Left kidney (tissue), 2 donors: ENCODE data around the gene TMEM25. TPM values are rescaled to one million over a fixed set of nuclear protein-coding genes. Genes with fewer than 3 reads are reported as not detected.
"Not testable (repeated sequence)": the region's sequence is repeated elsewhere in the genome, so short reads cannot be mapped to it uniquely, and the experiment has no call there.

Experiments used
- DNase-seq: peaks from one replicate; pipeline ENCODE4 v3.0.0-alpha.2; 2013
- polyA plus RNA-seq: library from polyadenylated mRNA; unstranded; fragments of 120-200 nt; gene quantifications from one replicate; pipeline ENCODE4 v1.2.1, GENCODE V29; 2013; ENCODE audit not compliant: insufficient read length

The TMEM25 gene
- polyA plus RNA-seq, 1 donor, result 26.8 TPM

DNA sequence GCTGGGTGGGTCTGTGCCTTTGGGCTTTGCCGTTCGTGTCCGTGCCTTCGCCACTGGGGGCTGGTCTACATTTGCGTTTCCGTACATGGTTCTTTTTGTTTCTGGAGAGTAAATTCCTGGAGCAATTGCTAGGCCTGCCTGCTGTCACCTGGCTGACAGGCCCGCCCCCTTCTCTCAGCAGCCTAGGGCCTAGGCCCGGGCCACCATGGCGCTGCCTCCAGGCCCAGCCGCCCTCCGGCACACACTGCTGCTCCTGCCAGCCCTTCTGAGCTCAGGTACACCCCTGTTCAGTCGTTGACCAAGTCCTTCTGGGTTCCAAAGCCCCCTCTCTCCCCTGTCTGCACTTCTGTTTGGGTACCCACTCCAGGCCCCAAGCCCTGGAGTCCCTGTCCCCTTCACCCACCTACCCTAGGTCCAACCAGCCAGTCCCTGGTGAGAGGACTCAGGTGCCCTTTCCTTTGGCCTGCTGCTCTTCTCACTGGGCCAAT, 649 bp downstream of the TMEM25 start:
- no peak for DNase-seq

DNA sequence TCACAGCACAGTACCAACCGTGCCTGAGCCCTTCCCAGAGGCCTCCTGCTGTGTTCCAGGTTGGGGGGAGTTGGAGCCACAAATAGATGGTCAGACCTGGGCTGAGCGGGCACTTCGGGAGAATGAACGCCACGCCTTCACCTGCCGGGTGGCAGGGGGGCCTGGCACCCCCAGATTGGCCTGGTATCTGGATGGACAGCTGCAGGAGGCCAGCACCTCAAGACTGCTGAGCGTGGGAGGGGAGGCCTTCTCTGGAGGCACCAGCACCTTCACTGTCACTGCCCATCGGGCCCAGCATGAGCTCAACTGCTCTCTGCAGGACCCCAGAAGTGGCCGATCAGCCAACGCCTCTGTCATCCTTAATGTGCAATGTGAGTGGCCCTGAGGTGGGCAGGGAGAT, 1.1 kb downstream of the TMEM25 start:
- DNase-seq, result no peak

DNA sequence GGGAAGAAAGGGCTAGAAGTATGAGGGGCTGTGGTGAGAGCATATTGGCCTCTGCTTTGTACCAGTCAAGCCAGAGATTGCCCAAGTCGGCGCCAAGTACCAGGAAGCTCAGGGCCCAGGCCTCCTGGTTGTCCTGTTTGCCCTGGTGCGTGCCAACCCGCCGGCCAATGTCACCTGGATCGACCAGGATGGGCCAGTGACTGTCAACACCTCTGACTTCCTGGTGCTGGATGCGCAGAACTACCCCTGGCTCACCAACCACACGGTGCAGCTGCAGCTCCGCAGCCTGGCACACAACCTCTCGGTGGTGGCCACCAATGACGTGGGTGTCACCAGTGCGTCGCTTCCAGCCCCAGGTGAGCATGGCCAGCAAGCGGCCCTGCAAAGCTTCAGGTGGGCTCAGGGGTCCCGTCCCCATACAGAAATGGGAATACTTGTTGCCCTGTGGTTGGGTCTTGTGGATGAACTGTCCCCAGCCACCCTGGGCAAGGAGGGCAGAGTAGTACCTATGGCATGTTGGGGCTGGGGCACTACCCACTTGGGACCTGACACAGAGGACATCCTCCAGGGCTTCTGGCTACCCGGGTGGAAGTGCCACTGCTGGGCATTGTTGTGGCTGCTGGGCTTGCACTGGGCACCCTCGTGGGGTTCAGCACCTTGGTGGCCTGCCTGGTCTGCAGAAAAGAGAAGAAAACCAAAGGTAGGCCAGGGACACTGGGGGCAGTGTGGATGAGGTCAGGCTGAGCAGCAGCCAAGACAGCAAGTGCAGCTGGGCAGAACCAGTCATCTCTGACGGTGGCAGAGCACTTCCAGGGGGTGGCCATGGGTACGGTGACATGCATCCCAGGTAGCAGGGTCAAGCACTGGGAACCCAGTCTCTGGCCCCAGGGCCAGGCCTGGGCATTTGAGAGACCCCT, 2.1 kb downstream of the TMEM25 start:
- DNase-seq, result no peak

DNA sequence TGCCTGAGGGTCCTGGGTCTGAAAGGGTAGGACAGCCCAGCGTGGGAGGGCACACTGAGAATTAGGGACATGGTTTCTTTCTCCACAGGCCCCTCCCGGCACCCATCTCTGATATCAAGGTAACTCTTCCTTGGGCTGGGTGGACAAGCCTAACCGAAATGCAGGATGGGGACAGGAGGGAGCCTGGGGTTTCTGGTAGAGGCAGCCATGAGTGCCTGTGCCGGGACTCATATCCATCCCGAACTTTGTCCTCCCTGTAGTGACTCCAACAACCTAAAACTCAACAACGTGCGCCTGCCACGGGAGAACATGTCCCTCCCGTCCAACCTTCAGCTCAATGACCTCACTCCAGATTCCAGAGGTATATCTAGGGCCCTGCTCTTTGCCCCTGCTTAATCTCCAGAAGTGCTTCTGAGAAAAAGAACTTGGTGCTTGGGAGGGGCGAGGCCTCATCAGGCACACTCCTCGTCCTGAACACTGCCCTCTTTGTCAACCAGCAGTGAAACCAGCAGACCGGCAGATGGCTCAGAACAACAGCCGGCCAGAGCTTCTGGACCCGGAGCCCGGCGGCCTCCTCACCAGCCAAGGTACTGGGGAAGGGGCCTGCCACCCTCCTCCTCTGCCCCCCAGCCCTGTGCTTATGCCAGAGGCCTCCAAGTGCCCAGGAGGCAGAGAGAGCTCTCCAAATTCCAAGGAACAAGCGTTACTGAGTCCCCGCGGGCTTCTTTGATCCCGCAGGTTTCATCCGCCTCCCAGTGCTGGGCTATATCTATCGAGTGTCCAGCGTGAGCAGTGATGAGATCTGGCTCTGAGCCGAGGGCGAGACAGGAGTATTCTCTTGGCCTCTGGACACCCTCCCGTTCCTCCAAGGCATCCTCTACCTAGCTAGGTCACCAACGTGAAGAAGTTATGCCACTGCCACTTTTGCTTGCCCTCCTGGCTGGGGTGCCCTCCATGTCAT, 3.1 kb downstream of the TMEM25 start:
- DNase-seq, result no peak

DNA sequence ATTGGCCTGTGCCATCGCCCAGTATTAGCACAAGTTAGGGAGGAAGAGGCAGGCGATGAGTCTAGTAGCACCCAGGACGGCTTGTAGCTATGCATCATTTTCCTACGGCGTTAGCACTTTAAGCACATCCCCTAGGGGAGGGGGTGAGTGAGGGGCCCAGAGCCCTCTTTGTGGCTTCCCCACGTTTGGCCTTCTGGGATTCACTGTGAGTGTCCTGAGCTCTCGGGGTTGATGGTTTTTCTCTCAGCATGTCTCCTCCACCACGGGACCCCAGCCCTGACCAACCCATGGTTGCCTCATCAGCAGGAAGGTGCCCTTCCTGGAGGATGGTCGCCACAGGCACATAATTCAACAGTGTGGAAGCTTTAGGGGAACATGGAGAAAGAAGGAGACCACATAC, 4.3 kb downstream of the TMEM25 start:
- no peak for DNase-seq

DNA sequence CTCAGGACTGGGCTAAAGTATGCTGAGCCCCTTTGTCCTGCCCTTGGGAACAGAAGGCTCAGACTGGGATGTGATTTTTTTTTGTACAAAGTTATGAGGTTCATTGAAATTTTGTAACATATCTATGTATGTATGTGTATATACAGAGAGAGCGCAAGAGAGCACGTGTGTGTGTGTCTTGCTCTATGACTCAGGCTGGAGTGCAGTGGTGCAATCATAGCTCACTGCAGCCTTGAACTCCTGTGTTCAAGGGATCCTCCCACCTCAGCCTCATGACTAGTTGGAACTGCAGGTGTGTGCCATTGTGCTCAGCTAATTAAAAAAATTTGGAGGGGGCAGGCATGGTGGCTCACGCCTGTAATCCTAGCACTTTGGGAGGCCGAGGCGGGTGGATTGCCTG, 5.7 kb downstream of the TMEM25 start:
- no peak for DNase-seq

DNA sequence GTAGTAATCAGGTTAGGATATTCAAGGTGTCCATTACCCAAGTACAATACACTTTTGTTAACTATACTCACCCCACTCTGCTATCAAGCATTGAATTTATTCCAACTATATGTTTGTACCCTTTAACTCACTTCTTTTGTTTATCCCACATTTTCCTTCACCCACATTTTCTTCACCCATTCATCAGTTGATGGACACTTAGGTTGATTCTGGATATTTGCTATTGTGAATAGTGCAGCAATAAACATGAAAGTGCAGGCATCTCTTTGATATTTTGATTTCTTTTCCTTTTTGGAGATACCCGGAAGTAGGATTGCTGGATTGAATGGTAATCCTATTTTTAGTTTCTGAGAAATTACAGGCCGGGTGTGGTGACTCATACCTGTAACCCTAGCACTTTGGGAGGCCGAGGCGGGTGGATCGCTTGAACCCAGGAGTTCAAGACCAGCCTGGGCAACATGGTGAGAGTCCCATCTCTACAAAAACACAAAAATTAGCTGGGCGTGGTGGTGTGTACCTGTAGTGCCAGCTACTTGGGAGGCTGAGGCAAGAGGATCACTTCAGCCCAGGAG, 6.5 kb downstream of the TMEM25 start:
- DNase-seq, result no peak

DNA sequence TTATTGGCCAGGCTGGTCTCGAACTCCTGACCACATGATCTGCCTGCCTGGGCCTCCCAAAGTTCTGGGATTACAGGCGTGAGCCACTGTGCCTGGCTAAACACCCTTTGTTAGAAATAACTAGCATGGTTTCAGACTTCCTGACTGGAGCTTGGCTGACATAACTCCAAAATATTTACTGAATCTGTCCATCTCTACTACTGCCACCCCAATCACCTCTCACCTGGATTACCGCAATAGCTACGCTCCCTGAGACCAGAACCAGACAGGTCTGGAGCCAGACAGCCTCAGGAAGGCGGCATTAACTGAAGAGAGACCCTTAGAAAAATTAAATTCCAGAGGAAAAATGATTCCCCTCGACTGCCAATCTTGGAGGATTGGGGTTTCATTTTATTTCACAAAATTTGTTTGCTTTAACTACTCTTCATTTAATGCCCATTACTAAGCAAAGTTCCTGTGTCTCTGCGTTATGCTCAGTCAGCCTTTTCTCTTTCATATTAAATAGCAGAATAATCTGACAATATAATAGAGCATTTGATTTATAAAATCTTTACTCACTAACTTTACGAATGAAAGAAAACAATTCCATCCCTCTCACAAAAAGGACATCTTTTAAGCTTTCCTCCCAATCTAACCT, 13.1 kb downstream of the TMEM25 start:
- no peak for DNase-seq

DNA sequence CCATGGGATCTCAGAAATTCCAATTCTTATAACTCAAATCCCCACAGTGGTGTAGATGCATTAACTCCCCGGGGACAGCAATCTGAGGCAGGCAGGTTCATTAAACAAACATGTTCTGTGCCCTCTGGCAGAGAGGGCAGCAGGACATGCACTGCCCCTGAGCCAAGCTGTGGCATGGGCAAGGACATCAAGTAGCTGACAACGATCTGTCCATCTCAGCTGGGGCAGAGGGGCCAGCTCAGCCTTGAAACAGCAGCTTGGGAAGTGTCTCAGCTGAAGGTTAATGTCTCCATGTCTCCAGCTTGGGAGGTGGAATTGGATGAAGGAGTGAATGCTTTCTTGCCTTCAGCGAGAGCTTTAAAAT, 13.6 kb downstream of the TMEM25 start:
- no peak for DNase-seq

DNA sequence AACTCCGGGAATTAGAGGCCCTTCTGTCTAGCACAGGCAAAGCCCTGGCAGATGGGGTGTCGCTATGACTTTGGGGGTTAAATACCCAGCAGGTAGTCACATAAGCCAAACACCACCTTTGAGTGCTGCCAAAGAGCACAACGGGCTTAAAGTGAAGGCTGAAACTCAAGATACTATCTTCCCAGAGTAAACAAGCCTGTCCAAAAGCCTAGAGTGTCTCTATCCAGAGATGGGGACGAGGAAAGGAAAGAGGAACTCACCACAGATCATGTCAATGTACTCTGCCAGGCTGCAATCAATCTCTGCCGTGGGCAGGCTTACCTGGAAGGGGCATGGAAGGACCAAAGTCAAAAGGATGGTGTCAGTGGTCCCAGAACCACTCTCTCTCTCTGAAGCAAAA, 14.5 kb downstream of the TMEM25 start:
- DNase-seq, result no peak

DNA sequence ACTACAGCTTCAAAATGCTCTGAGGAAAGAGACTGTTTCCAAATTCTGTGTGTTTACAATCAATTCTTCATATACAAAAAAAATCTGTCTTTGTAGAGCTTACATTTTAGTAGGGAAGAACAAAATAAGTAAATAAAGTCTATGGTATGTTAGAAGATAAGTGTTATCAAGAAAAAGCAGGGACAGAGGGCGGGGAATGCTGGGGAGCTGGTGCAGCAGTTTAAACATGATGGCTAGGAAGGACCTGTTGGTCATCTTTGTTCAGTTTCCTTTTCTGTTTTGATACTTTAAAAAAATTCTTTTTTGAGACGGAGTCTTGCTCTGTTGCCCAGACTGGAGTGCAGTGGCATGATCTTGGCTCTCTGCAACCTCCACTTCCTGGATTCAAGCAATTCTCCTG, 16.1 kb downstream of the TMEM25 start:
- DNase-seq, result no peak

DNA sequence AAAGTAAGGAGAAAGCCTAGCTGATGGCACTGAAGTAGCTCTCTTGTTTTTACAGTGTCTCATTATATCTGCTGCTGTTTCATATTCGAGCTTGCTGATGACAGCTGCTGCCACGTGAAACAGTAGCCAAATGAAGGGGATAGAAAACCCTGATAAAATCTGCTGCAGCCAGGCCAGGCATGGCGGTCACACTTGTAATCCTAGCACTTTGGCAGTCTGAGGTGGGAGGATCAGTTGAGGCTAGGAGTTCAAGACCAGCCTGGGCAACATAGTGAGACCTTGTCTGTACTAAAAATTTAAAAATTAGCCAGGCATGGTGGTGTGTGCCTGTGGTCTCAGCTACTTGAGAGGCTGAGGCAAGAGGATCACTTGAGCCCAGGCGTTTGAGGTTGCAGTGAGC, 21.3 kb downstream of the TMEM25 start:
- no peak for DNase-seq

DNA sequence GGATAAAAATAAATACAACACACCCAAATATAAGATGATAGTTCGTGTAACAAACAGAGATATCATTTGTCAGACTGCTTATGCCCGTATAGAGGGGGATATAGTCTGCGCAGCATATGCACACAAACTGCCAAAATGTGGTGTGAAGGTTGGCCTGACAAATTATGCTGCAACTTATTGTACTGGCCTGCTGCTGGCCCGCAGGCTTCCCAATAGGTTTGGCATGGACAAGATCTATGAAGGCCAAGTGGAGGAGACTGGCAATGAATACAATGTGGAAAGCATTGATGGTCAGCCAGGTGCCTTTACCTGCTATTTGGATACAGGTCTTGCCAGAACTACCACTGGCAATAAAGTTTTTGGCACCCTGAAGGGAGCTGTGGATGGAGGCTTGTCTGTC, 29.8 kb downstream of the TMEM25 start:
- DNase-seq, result no peak

DNA sequence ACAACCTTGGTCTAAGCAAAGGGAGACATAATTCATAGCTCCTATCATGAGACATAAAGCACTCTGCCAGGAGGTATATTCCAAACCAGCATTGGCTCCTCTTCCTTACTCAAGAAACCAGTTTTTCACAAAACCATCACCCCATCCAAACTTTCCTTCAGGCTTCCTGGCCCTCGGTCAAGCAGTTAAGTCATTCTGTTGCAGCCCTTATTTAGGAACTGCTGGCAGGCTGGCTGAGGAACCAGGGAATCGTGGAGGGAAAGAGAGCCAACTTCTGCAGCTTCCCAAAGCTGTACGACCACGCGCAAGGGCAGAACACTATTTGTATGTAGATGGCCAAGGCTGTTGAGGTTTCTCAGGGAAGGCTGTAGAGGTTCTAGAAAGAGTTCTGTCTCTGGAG, 34.1 kb downstream of the TMEM25 start:
- no peak for DNase-seq

DNA sequence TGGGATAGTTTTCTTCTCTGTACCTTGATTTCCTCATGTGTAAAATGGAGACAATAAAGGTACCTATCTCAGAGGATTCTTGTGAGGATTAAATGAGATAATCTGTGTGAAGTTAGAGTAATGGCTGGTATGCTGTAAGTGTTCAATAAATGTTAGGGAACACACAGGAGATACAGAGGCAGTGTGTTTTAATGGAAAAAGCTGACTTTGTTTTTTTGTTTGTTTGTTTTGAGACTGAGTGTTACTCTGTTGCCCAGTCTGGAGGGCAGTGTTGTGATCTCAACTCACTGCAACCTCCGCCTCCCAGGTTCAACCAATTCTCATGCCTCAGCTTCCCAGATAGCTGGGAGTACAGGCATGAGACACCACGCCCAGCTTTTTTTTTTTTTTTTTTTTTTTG, 38.7 kb downstream of the TMEM25 start:
- DNase-seq, result no peak

DNA sequence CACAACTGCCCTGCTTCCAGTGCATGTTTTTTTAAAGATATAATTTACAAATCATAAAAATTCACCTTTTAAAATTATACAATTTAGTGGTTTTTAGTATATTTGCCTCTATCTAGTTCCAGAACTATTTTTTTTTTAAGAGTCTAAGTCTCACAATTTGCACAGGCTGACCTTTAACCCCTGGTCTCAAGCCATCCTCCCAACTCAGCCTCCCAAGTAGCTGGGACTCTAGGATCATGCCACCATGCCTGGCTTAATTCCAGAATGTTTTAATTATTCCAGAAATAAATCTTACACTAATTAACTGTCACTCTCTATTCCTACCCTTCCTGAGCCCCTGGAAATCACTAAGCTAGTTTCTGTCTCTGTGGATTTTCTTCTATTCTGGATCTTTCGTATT, 39.8 kb downstream of the TMEM25 start:
- no peak for DNase-seq

DNA sequence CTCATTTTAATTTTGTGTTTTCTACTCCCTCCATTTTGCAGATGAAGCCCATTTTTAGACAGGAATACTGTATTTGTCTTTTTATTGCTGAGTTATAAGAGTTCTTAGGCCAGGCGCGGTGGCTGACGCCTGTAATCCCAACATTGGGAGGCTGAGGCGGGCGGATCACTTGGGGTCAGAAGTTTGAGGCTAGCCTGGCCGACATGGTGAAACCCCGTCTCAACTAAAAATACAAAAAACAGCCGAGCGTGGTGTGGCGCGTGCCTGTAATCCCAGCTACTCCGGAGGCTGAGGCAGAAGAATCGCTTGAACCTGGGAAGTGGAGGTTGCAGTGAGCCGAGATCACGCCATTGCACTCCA, 40.7 kb downstream of the TMEM25 start:
- DNase-seq, result not testable (repeated sequence)

DNA sequence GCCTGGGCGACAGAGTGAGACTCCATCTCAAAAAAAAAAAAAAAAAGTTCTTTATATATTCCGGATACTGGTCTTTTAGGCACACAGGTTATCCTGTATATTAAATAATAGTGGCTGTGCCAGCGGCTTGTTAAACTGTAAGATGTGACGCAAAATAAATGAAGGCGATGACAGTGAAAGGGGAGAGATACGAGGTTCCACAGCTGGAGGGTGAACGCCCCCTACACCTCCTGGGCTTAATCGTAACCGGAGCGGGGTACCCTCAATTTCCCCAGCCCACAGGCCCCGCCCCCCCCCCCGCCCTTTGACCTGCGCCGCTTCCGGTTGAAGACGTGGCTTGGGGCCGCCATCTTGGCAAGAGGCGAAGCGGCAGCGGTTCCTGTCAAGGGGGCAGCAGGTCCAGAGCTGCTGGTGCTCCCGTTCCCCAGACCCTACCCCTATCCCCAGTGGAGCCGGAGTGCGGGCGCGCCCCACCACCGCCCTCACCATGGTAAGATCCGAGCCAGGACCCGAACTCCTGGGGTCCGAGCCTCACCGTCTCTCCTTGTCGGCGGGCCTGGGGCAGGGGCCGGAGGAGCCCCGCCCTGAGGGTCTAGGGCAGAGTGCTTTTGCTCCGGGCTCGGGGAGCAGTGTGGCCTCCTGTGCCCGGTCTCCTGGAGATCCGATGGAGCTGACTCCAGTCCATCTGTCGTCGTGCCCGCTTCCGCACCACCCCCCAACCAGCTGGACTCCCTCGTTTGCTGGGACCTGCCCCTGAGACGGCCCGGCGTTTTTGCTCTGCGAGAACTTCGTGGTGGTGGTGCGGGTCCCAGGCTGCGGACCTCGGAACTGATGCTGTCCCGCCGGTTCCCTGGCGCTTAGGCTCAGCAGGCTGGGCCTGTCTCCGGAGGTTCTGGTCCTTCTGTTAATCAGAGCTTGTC, 41.3 kb downstream of the TMEM25 start, which contains the start of gene ARCN1:
TSS of gene ARCN1 (plus strand) at position 349 of the 920 bp plus-strand sequence. CDS start at position 488, 139 bp downstream.
- DNase-seq, result peak; percentile 82

DNA sequence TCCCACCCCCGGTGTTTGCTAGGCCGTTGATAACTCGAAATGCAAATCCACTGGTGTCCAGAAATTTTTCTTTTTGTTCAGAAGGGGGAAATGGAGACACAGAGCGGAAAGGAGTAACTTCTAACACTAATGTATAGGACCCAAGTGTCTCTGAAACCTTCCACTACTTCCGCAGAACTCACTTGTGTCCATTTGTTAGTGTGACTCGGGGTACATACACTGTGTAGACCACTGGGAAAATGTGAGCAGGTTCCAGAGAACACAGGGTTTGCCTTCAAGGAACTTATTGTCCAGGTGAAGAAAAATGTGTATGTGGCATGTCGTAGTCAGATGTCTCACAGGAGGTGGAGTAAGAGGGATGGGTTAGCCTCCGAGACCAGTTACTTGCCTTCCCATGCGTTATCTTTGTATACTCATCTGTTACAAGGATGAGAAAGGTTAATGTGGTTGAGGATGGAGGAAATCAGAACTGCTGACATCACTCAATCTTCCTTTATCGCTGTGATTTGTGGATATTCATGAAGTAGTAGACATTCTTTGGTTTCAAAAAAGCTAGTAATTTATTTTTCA, 42.1 kb downstream of the TMEM25 start:
- peak; percentile 47 for DNase-seq

DNA sequence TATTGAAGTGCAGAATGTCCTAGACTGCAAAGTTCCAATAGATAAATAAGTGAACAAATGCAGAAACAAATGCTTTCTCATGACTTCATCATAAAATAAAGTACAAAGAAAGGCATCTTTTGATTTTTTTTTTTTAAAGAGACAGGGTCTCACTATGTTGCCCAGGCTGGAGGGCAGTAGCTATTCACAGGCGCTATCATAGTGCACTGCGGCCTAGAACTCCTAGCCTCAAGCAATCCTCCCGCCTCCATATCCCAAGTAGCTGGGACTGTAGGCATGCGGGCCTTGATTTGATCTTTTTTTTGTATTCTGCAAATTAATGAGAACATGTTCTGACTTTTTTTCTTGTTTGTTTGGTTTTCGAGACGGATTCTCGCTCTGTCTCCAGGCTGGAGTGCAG, 43.6 kb downstream of the TMEM25 start:
- DNase-seq, result no peak

DNA sequence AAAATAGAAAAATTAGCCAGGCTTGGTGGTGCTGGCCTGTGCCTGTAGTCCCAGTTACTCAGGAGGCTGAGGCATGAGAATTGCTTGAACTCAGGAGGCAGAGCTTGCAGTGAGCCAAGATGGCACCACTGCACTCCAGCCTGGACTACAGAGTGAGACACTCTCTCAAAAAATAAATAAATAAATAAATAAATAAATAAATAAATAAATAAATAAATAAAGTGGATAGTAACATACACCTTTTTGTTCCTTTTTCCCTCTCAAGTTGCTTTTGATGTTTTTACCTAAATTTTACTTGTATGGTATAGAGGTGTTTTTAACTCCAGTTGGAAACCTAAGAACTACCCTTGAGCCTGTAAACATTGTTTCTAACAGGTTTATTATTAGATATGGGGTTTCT, 47.0 kb downstream of the TMEM25 start:
- not testable (repeated sequence) for DNase-seq
